ENCODE data around the gene MOV10L1.

Gene MOV10L1

DNA sequence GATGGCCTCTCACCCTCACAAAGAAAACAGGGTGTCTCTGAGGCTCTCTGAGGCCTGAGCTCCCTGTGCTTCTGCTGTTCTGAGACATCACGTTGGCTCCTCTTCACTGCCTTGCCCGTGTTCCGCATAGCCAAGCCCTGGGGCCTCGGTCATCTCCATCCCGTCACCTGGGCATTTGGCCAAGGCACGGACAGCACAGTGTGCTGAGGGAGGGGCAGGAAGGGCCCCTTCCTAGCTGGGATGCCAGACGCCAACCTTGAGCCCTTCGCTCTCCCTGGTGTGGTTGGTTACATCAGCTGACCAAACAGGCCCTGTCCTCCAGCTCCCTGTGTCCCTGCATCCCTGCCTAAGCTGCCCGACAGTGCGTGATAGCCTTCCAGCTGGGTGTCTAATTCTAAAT lies 25.9 kb downstream of the MOV10L1 start:
- no peak for TF ChIP-seq TEAD4 (IDR thresholded peaks at IDR 0.05)
- no peak for TF ChIP-seq ZBTB7A (IDR thresholded peaks at IDR 0.05; ENCODE audit: low read depth)
- TF ChIP-seq CEBPB (IDR thresholded peaks at IDR 0.05) = no peak
- no peak for TF ChIP-seq CREB1 (IDR thresholded peaks at IDR 0.05; ENCODE audit: low read depth)
- no peak for TF ChIP-seq EGR1 (IDR thresholded peaks at IDR 0.05)
- no peak for TF ChIP-seq YY1 (IDR thresholded peaks at IDR 0.05; ENCODE audit: low read depth)
- no peak for TF ChIP-seq TCF12 (IDR thresholded peaks at IDR 0.05; ENCODE audit: low read depth)
- no peak for TF ChIP-seq NFIC (IDR thresholded peaks at IDR 0.05)
- TF ChIP-seq, protein P1, sequence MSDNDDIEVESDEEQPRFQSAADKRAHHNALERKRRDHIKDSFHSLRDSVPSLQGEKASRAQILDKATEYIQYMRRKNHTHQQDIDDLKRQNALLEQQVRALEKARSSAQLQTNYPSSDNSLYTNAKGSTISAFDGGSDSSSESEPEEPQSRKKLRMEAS (IDR thresholded peaks at IDR 0.05) = no peak
- TF ChIP-seq, protein P2, sequence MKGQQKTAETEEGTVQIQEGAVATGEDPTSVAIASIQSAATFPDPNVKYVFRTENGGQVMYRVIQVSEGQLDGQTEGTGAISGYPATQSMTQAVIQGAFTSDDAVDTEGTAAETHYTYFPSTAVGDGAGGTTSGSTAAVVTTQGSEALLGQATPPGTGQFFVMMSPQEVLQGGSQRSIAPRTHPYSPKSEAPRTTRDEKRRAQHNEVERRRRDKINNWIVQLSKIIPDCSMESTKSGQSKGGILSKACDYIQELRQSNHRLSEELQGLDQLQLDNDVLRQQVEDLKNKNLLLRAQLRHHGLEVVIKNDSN (IDR thresholded peaks at IDR 0.05) = no peak
- no peak for TF ChIP-seq TAF1 (IDR thresholded peaks at IDR 0.05; ENCODE audit: low read depth)
- TF ChIP-seq EP300 (IDR thresholded peaks at IDR 0.05; ENCODE audit: borderline replicate concordance) = no peak
- TF ChIP-seq FOXM1 (IDR thresholded peaks at IDR 0.05; ENCODE audit: borderline replicate concordance, low read depth) = no peak
- TF ChIP-seq, protein P3, sequence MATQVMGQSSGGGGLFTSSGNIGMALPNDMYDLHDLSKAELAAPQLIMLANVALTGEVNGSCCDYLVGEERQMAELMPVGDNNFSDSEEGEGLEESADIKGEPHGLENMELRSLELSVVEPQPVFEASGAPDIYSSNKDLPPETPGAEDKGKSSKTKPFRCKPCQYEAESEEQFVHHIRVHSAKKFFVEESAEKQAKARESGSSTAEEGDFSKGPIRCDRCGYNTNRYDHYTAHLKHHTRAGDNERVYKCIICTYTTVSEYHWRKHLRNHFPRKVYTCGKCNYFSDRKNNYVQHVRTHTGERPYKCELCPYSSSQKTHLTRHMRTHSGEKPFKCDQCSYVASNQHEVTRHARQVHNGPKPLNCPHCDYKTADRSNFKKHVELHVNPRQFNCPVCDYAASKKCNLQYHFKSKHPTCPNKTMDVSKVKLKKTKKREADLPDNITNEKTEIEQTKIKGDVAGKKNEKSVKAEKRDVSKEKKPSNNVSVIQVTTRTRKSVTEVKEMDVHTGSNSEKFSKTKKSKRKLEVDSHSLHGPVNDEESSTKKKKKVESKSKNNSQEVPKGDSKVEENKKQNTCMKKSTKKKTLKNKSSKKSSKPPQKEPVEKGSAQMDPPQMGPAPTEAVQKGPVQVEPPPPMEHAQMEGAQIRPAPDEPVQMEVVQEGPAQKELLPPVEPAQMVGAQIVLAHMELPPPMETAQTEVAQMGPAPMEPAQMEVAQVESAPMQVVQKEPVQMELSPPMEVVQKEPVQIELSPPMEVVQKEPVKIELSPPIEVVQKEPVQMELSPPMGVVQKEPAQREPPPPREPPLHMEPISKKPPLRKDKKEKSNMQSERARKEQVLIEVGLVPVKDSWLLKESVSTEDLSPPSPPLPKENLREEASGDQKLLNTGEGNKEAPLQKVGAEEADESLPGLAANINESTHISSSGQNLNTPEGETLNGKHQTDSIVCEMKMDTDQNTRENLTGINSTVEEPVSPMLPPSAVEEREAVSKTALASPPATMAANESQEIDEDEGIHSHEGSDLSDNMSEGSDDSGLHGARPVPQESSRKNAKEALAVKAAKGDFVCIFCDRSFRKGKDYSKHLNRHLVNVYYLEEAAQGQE (IDR thresholded peaks at IDR 0.05; ENCODE audit: low read depth) = no peak
- no peak for TF ChIP-seq RAD21 (IDR thresholded peaks at IDR 0.05; ENCODE audit: low read depth)

DNA sequence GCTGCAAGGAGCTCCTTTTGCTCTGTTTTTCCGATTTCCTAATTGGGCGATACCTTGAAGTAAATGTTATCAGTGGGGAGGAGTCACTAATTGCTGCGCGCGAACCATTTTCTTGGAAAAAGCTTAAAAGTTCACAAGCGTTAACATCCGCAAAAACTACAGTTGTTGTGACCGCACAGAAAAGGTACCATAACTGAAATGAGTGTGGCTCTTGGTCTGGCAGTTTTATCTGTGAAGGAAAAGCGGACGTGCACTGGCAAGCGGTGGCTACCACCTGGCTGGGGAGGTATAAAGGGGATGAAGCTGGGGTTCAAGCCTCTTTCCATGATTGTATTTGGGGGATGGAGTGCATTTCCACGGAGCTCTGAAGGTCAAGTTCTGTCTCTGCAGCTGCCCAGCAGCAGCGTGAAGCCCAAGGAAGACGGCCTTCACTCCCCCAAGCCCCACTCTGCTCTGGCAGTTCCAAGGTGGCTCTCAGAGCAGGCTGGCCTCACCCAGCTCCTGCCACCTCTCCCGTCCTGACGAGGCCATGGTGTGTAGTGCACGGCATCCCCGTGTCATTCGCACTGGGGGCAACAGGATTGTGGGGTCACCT lies 27.5 kb downstream of the MOV10L1 start:
- TF ChIP-seq, protein P1 (IDR thresholded peaks at IDR 0.05) = no peak
- TF ChIP-seq, protein P2 (IDR thresholded peaks at IDR 0.05) = no peak
- TF ChIP-seq, protein P3 (IDR thresholded peaks at IDR 0.05; ENCODE audit: low read depth) = no peak
- TF ChIP-seq TCF12 (IDR thresholded peaks at IDR 0.05; ENCODE audit: low read depth) (no peak), EP300 (IDR thresholded peaks at IDR 0.05; ENCODE audit: borderline replicate concordance) (no peak), CEBPB (IDR thresholded peaks at IDR 0.05) (no peak), CREB1 (IDR thresholded peaks at IDR 0.05; ENCODE audit: low read depth) (no peak), TAF1 (IDR thresholded peaks at IDR 0.05; ENCODE audit: low read depth) (no peak), ZBTB7A (IDR thresholded peaks at IDR 0.05; ENCODE audit: low read depth) (no peak), FOXM1 (IDR thresholded peaks at IDR 0.05; ENCODE audit: borderline replicate concordance, low read depth) (no peak), YY1 (IDR thresholded peaks at IDR 0.05; ENCODE audit: low read depth) (no peak), RAD21 (IDR thresholded peaks at IDR 0.05; ENCODE audit: low read depth) (no peak)

DNA sequence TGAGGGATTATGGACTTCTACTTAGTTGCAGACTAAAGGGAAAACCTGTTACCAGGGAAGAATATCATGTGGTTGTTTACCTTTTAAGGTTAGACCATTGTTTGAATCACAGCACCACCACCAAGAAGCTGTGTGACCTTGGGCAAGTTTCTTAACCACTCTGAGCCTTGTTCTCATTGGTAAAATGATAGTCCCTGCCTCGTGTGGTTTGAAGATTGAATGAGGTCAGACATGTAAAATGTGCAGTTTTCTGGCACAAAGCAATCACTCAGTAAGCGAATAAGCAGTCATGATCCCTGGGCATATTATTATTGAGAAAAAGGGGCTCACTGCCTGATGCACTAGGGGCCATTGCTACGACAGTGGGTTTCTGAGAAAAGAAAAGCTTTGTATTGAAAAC lies 28.3 kb downstream of the MOV10L1 start:
- TF ChIP-seq CREB1 (IDR thresholded peaks at IDR 0.05; ENCODE audit: low read depth) (no peak), NFIC (IDR thresholded peaks at IDR 0.05) (no peak), RAD21 (IDR thresholded peaks at IDR 0.05; ENCODE audit: low read depth) (no peak), TCF12 (IDR thresholded peaks at IDR 0.05; ENCODE audit: low read depth) (no peak), EP300 (IDR thresholded peaks at IDR 0.05; ENCODE audit: borderline replicate concordance) (no peak), ZBTB7A (IDR thresholded peaks at IDR 0.05; ENCODE audit: low read depth) (no peak), YY1 (IDR thresholded peaks at IDR 0.05; ENCODE audit: low read depth) (no peak), TEAD4 (IDR thresholded peaks at IDR 0.05) (no peak), TAF1 (IDR thresholded peaks at IDR 0.05; ENCODE audit: low read depth) (no peak)
- TF ChIP-seq, protein P1 (IDR thresholded peaks at IDR 0.05) = no peak
- TF ChIP-seq, protein P3 (IDR thresholded peaks at IDR 0.05; ENCODE audit: low read depth) = no peak

DNA sequence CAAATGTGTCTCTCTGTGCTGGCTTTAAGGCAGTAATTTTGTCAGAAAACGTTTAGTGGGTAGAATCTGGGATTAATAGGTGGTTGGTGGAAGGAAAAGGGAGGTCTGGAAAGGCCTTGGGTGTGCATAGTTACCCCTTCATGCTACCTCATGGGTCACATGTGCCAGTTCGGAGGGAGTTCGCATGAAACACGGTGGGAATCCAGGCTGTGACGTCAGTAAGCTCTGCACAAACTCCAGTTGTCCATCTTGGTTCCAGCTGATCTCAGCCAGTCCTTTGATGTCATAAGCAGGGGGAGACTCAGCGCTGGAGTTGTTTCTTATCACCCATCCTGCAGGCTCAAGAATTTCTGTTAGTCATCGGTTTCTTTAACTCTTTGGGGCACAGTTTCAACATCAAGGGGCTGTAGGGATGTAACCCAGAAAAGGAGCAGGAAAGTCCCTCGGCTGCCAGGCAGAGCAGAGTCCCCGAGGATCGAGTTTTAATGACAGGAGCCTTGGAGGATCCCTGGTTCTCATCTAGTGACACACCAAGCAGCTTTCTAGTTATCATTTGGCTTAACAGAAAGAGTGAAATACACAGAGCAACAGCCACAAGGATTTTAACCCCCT lies 28.9 kb downstream of the MOV10L1 start:
- TF ChIP-seq TEAD4 (IDR thresholded peaks at IDR 0.05) (no peak), ZBTB7A (IDR thresholded peaks at IDR 0.05; ENCODE audit: low read depth) (no peak), YY1 (IDR thresholded peaks at IDR 0.05; ENCODE audit: low read depth) (no peak), CREB1 (IDR thresholded peaks at IDR 0.05; ENCODE audit: low read depth) (no peak), RAD21 (IDR thresholded peaks at IDR 0.05; ENCODE audit: low read depth) (no peak), CEBPB (IDR thresholded peaks at IDR 0.05) (no peak), NFIC (IDR thresholded peaks at IDR 0.05) (no peak)
- TF ChIP-seq, protein P1 (IDR thresholded peaks at IDR 0.05) = no peak
- TF ChIP-seq, protein P2 (IDR thresholded peaks at IDR 0.05) = no peak
- TF ChIP-seq, protein P3 (IDR thresholded peaks at IDR 0.05; ENCODE audit: low read depth) = no peak
